ENCODE results near the gene HOXC6. TPM values are rescaled to one million over a fixed set of nuclear protein-coding genes. Genes with fewer than 3 reads are reported as not detected.

HOXC6 gene
- total and polyA plus RNA-seq, 2 donors (not counting 3 experiments of a cell fraction or from before 2014, with no cell fraction given): 0.58 to 0.72 TPM

DNA sequence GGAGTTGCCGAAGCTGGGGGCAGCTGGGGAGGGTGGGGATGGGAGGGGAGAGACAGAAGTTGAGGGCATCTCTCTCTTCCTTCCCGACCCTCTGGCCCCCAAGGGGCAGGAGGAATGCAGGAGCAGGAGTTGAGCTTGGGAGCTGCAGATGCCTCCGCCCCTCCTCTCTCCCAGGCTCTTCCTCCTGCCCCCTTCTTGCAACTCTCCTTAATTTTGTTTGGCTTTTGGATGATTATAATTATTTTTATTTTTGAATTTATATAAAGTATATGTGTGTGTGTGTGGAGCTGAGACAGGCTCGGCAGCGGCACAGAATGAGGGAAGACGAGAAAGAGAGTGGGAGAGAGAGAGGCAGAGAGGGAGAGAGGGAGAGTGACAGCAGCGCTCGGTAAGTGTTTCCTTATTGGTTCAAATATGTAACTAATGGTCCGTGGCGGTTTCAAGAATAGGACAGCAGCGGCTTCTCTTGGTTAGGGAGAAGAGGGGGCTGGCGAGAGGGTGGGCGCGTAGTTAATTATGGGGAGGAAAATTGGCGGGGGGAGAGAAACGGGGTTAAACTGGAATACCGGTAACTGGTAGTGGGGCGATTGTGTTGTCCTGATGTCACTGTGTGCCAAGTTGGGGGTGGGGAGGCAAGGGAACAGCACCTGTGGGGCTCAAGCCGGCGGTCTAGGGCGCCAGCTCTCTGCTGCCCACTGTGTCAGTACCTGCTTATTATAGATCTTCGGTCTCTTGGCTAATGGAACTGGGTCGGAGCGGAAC lies 11.0 kb upstream of the HOXC6 start:
- TF ChIP-seq GATA2 (IDR thresholded peaks at IDR 0.05; ENCODE audit: insufficient read depth, insufficient read length, low read depth, low read length): no peak
- Histone ChIP-seq H3K79me2 (ENCODE audit: control insufficient read depth, insufficient read depth, low read length) (no peaks in the 10 kb centered on the region), H3K4me1 (ENCODE audit: control insufficient read depth, extremely low read depth, insufficient read depth, low read length) (peaks cover 3% of the 10 kb centered on the region), H2AFZ (ENCODE audit: low read depth, low read length) (peak overlapping the region; percentile 4), H3K9ac (replicated peaks; ENCODE audit: extremely low read depth, insufficient read depth, low read length) (no peak overlapping the region), H3K27ac (ENCODE audit: insufficient read depth, low read depth, low read length) (no peak overlapping the region), H3K4me2 (ENCODE audit: insufficient read depth, low read length) (peak overlapping the region; percentile 13), H4K20me1 (replicated peaks; ENCODE audit: control insufficient read depth, extremely low read depth, insufficient read depth, low read length) (no peaks in the 10 kb centered on the region), H3K36me3 (ENCODE audit: control insufficient read depth in 2 of 2, extremely low read depth in 1 of 2, insufficient read depth in 2 of 2, low read length in 2 of 2) (no peaks in the 10 kb centered on the region), H3K27me3 (ENCODE audit: control insufficient read depth in 2 of 2, insufficient read depth in 2 of 2, low read length in 2 of 2) (peaks cover 82 to 92% of the 10 kb centered on the region in 2 experiments), H3K4me3 (replicated peaks in 1 of 3; ENCODE audit: insufficient read depth in 1 of 3, low read depth in 1 of 3, low read length in 3 of 3) (peak overlapping the region in 1 of 3 experiments; percentile 30), H3K9me3 (replicated peaks; ENCODE audit: control insufficient read depth, insufficient read depth, low read length) (no peaks in the 10 kb centered on the region), H3K9me1 (replicated peaks; ENCODE audit: control insufficient read depth, extremely low read depth, insufficient read depth, low read length) (no peaks in the 10 kb centered on the region)
- dilution Hi-C loops (cut with MboI; ENCODE audit: extremely low pct_ligation_motif_present, low sequenced_read_pairs) (no loop called here), intact Hi-C loops (cut with micrococcal nuclease) (no loop called here)
- no TSS peak for BruUV-seq (replicated peaks)
- CTCF ChIA-PET: interaction anchor here (1.1 to 17.0 kb wide), 5 partner anchors 11 to 191 kb away, joined by 5 to 616 read pairs (median 10); partner anchors contain the start of genes HOXC10, HOXC5 and SMUG1
- DNase-seq (ENCODE audit: low read depth, low spot score) (no peak), FAIRE-seq (no peak)
- POLR2A ChIA-PET: no interaction called here

- TF ChIP-seq EZH2 (IDR thresholded peaks at IDR 0.05; ENCODE audit: borderline replicate concordance, low read depth, low read length, severe bottlenecking) (peak; percentile 86), JUN (IDR thresholded peaks at IDR 0.05; ENCODE audit: borderline replicate concordance, insufficient read depth, insufficient read length, low read depth) (no peak), MYC (IDR thresholded peaks at IDR 0.05; ENCODE audit: low read depth, low read length) (no peak)
- H3K4me3 ChIP-seq (replicated peaks in 1 of 3; ENCODE audit: insufficient read depth in 1 of 3, low read depth in 1 of 3, low read length in 3 of 3): peak overlapping the region in 1 of 3 experiments; percentile 30
- H3K4me1 ChIP-seq (ENCODE audit: control insufficient read depth, extremely low read depth, insufficient read depth, low read length): peaks cover 3% of the 10 kb centered on the region
- BruUV-seq (replicated peaks): no TSS peak
- no peaks in the 10 kb centered on the region for H3K9me3 ChIP-seq (replicated peaks; ENCODE audit: control insufficient read depth, insufficient read depth, low read length)
- H3K27ac ChIP-seq (ENCODE audit: insufficient read depth, low read depth, low read length): no peak overlapping the region
- ChIA-PET CTCF (interaction anchor here (0.6 to 17.0 kb wide), 5 partner anchors 9 to 190 kb away, joined by 3 to 616 read pairs (median 10); partner anchors contain the start of genes HOXC10, HOXC8 and SMUG1), POLR2A (no interaction called here)
- H3K79me2 ChIP-seq (ENCODE audit: control insufficient read depth, insufficient read depth, low read length): no peaks in the 10 kb centered on the region
- FAIRE-seq (peak; percentile 59), DNase-seq (ENCODE audit: low read depth, low spot score) (peak; percentile 65)
- no peaks in the 10 kb centered on the region for H3K36me3 ChIP-seq (ENCODE audit: control insufficient read depth in 2 of 2, extremely low read depth in 1 of 2, insufficient read depth in 2 of 2, low read length in 2 of 2)
- H3K4me2 ChIP-seq (ENCODE audit: insufficient read depth, low read length): peak overlapping the region; percentile 21
- no peaks in the 10 kb centered on the region for H4K20me1 ChIP-seq (replicated peaks; ENCODE audit: control insufficient read depth, extremely low read depth, insufficient read depth, low read length)
- H3K9ac ChIP-seq (replicated peaks; ENCODE audit: extremely low read depth, insufficient read depth, low read length): no peak overlapping the region
- H3K27me3 ChIP-seq (ENCODE audit: control insufficient read depth in 2 of 2, insufficient read depth in 2 of 2, low read length in 2 of 2): peaks cover 84 to 93% of the 10 kb centered on the region in 2 experiments
- intact Hi-C loops (cut with micrococcal nuclease): no loop called here
- no peaks in the 10 kb centered on the region for H3K9me1 ChIP-seq (replicated peaks; ENCODE audit: control insufficient read depth, extremely low read depth, insufficient read depth, low read length)
- dilution Hi-C loops (cut with MboI; ENCODE audit: extremely low pct_ligation_motif_present, low sequenced_read_pairs): no loop called here
- H2AFZ ChIP-seq (ENCODE audit: low read depth, low read length): peak overlapping the region; percentile 9
Observed at GRCh38 chr12:54017878-54018467, 10.3 kb upstream of the HOXC6 start.
